ENCODE measurements around the gene CD300LD. TPM values are rescaled to one million over a fixed set of nuclear protein-coding genes. Genes with fewer than 3 reads are reported as not detected.

Gene CD300LD
- polyA plus RNA-seq, 1 donor from 2014 or later = not detected

DNA sequence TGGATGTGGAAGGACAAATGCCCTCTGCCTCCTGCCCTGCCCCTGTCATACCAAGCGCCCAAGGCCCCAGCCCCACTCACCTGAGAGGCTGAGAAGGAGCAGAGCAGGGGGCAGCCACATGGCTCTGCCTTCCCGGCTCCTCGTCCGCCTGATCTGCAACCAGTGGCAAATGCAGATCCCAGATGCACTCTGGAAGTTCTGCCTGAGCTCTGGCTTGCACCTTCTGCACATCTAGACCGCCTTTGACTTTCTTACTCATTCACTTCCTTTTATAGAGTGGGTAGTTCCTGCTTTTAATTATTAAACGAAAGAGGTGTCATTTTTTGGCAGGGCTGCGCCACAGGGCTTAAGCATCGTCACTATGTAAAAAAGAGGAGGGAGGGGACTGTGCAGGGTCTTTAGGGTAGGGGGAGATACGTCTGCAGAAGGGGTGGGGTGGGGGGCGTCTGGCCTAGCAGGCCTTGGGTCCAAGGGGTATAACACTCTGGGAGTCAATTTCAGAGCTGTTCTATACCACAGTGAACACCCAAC is 60.8 kb downstream of the CD300LD start, which contains the start of gene CD300LB:
Gene CD300LB (minus strand): TSS at position 245 of the 531 bp plus-strand sequence. CDS start 125 bp downstream, at position 120.
- Histone ChIP-seq H3K79me2 (replicated peaks; ENCODE audit: insufficient read depth, low read length) (no peaks in the 10 kb centered on the region), H3K36me3 (ENCODE audit: insufficient read depth, low read length) (no peaks in the 10 kb centered on the region), H4K20me1 (ENCODE audit: insufficient read depth) (no peaks in the 10 kb centered on the region), H3K9me2 (ENCODE audit: insufficient read depth, low read length) (no peaks in the 10 kb centered on the region), H3F3A (ENCODE audit: insufficient read depth, low read length, poor library complexity, severe bottlenecking) (no peaks in the 10 kb centered on the region), H3K9ac (ENCODE audit: low read length) (no peak within 1 kb of the TSS), H3K27me3 (ENCODE audit: insufficient read depth, low read depth, low read length) (no peaks in the 10 kb centered on the region), H3K4me2 (ENCODE audit: low read length) (no peak within 1 kb of the TSS), H3K4me3 (ENCODE audit: low read length) (no peak within 1 kb of the TSS), H3K9me3 (ENCODE audit: low read length) (no peaks in the 10 kb centered on the region), H2AFZ (ENCODE audit: low read depth, low read length) (no peak within 1 kb of the TSS), H3K27ac (ENCODE audit: low read length) (no peak within 1 kb of the TSS)
- TF ChIP-seq MXI1 (conservative IDR thresholded peaks at IDR 0.05; ENCODE audit: poor library complexity, severe bottlenecking) = no peak
- TF ChIP-seq, protein P1, sequence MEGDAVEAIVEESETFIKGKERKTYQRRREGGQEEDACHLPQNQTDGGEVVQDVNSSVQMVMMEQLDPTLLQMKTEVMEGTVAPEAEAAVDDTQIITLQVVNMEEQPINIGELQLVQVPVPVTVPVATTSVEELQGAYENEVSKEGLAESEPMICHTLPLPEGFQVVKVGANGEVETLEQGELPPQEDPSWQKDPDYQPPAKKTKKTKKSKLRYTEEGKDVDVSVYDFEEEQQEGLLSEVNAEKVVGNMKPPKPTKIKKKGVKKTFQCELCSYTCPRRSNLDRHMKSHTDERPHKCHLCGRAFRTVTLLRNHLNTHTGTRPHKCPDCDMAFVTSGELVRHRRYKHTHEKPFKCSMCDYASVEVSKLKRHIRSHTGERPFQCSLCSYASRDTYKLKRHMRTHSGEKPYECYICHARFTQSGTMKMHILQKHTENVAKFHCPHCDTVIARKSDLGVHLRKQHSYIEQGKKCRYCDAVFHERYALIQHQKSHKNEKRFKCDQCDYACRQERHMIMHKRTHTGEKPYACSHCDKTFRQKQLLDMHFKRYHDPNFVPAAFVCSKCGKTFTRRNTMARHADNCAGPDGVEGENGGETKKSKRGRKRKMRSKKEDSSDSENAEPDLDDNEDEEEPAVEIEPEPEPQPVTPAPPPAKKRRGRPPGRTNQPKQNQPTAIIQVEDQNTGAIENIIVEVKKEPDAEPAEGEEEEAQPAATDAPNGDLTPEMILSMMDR (IDR thresholded peaks at IDR 0.05; ENCODE audit: poor library complexity, severe bottlenecking) = no peak
- TF ChIP-seq EZH2 (IDR thresholded peaks at IDR 0.05; ENCODE audit: borderline replicate concordance, insufficient read depth, low read length, poor library complexity, severe bottlenecking) = no peak
- no peak for TF ChIP-seq POLR2AphosphoS5 (IDR thresholded peaks at IDR 0.05)
- no peak for TF ChIP-seq TAF1 (IDR thresholded peaks at IDR 0.05; ENCODE audit: low read depth)
- no peak for TF ChIP-seq SMC3 (conservative IDR thresholded peaks at IDR 0.05; ENCODE audit: poor library complexity)
- TF ChIP-seq RAD21 (conservative IDR thresholded peaks at IDR 0.05) = no peak
- TF ChIP-seq, protein P2, sequence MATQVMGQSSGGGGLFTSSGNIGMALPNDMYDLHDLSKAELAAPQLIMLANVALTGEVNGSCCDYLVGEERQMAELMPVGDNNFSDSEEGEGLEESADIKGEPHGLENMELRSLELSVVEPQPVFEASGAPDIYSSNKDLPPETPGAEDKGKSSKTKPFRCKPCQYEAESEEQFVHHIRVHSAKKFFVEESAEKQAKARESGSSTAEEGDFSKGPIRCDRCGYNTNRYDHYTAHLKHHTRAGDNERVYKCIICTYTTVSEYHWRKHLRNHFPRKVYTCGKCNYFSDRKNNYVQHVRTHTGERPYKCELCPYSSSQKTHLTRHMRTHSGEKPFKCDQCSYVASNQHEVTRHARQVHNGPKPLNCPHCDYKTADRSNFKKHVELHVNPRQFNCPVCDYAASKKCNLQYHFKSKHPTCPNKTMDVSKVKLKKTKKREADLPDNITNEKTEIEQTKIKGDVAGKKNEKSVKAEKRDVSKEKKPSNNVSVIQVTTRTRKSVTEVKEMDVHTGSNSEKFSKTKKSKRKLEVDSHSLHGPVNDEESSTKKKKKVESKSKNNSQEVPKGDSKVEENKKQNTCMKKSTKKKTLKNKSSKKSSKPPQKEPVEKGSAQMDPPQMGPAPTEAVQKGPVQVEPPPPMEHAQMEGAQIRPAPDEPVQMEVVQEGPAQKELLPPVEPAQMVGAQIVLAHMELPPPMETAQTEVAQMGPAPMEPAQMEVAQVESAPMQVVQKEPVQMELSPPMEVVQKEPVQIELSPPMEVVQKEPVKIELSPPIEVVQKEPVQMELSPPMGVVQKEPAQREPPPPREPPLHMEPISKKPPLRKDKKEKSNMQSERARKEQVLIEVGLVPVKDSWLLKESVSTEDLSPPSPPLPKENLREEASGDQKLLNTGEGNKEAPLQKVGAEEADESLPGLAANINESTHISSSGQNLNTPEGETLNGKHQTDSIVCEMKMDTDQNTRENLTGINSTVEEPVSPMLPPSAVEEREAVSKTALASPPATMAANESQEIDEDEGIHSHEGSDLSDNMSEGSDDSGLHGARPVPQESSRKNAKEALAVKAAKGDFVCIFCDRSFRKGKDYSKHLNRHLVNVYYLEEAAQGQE (IDR thresholded peaks at IDR 0.05; ENCODE audit: borderline replicate concordance) = no peak
- TF ChIP-seq EP300 (conservative IDR thresholded peaks at IDR 0.05; ENCODE audit: poor library complexity, severe bottlenecking) = no peak

GRCh38 chr17:74530831-74531150 is 61.3 kb downstream of the CD300LD start:
- H3K27ac ChIP-seq (ENCODE audit: low read length) = no peak overlapping the region
- H4K20me1 ChIP-seq (ENCODE audit: insufficient read depth) = no peaks in the 10 kb centered on the region
- H3K9me2 ChIP-seq (ENCODE audit: insufficient read depth, low read length) = no peaks in the 10 kb centered on the region
- no peaks in the 10 kb centered on the region for H3F3A ChIP-seq (ENCODE audit: insufficient read depth, low read length, poor library complexity, severe bottlenecking)
- no peak overlapping the region for H3K9ac ChIP-seq (ENCODE audit: low read length)
- no peaks in the 10 kb centered on the region for H3K27me3 ChIP-seq (ENCODE audit: insufficient read depth, low read depth, low read length)
- TF ChIP-seq, protein P2 (IDR thresholded peaks at IDR 0.05; ENCODE audit: borderline replicate concordance) = no peak
- no peak for TF ChIP-seq EZH2 (IDR thresholded peaks at IDR 0.05; ENCODE audit: borderline replicate concordance, insufficient read depth, low read length, poor library complexity, severe bottlenecking)
- TF ChIP-seq, protein P1 (IDR thresholded peaks at IDR 0.05; ENCODE audit: poor library complexity, severe bottlenecking) = no peak
- no peak for TF ChIP-seq POLR2AphosphoS5 (IDR thresholded peaks at IDR 0.05)
- no peak for TF ChIP-seq SMC3 (conservative IDR thresholded peaks at IDR 0.05; ENCODE audit: poor library complexity)
- no peak for TF ChIP-seq TAF1 (IDR thresholded peaks at IDR 0.05; ENCODE audit: low read depth)
- TF ChIP-seq EP300 (conservative IDR thresholded peaks at IDR 0.05; ENCODE audit: poor library complexity, severe bottlenecking) = no peak
- TF ChIP-seq MXI1 (conservative IDR thresholded peaks at IDR 0.05; ENCODE audit: poor library complexity, severe bottlenecking) = no peak
- no peak for TF ChIP-seq RAD21 (conservative IDR thresholded peaks at IDR 0.05)
- no peaks in the 10 kb centered on the region for H3K36me3 ChIP-seq (ENCODE audit: insufficient read depth, low read length)
- no peaks in the 10 kb centered on the region for H3K9me3 ChIP-seq (ENCODE audit: low read length)
- H3K4me2 ChIP-seq (ENCODE audit: low read length) = no peak overlapping the region
- no peaks in the 10 kb centered on the region for H3K79me2 ChIP-seq (replicated peaks; ENCODE audit: insufficient read depth, low read length)
- no peak overlapping the region for H3K4me3 ChIP-seq (ENCODE audit: low read length)
- no peak overlapping the region for H2AFZ ChIP-seq (ENCODE audit: low read depth, low read length)
